SW 1271 (cell line): ENCODE results near the gene CRYGS.

Experiments used
- DNase-seq, 2 experiments: peaks; one replicate each; lab custom pipeline; 2025; lab: John Stamatoyannopoulos, UW

CRYGS gene

DNA sequence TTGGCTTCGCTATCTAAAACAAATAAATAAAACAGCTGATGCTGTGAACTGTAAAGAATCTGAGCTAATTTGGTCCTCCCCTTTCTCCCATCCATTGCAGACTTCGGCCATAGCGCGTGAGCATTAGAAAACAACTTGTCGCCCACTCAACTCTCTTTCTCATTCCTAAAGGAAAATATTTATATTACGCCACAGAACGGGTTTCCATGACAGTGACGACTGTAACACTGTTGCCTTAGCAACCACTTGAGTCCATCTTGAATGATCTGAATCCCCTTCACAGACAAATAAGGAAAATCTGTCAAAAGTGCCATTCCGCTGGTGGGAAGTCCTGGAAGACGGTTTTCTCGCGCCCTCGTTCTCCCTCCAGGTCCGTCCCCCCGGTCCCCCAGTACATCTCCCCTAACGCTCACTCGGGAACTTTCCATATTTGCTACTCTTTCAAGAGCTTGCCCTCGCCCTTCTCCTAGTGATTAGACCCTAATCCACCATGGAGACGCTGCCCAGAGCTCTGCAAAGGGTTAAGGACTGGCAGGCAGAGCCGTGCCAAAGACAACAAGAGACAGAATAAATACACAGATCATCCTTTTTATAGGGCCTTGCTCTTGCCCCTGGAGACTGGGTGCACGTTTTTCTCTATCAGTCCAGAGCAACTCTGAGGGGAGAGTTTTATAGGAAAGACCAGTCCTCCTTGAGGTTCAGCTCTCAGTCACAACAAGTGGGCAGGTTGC lies 50.5 kb downstream of the CRYGS start:
- no peak for DNase-seq

- no peak for DNase-seq
Measured at GRCh38 chr3:186492385-186492984, 51.7 kb downstream of the CRYGS start.

GRCh38 chr3:186489507-186489906 lies 54.7 kb downstream of the CRYGS start:
- no peak for DNase-seq
